Measurements from ENCODE around the gene ADORA1.

The ADORA1 gene

DNA sequence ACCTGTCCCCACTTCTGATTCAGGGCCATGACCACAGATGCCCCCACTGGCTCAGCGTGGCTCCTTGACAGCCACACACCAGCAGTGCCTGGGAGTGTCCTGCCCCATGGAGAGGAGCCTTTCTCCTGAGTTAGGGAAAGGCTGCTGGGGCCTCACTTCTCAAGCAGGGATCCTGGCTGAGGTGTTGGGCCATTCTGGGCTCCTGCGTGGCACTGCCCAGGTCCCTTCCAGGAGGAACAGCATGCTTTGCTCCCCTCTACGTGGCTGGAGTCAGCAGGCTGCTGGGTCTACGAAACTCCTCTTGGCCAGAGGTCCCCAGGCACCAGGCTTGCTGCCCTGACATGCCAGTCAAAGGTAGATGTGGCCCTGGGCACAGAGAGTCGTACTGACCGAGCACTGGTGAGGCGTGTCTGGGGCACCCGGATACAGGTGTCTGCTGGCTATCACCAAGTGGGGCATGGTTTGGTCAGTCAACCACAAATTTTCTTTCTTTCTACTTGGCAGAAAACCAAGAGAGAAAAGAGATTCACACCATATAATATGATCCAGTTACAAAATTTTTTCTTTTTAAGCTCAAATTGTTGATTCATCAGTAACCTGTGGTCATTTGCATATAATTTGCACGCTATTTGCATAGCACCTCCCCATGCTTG is 4.1 kb downstream of the ADORA1 start:
- no peak overlapping the region for H3K4me3 ChIP-seq (ENCODE audit: low read depth, low read length, poor library complexity, severe bottlenecking)
- no peak overlapping the region for H3K9ac ChIP-seq (ENCODE audit: low read length)
- H3K79me2 ChIP-seq (ENCODE audit: insufficient read depth, low read length): no peaks in the 10 kb centered on the region
- TF ChIP-seq, protein P1, sequence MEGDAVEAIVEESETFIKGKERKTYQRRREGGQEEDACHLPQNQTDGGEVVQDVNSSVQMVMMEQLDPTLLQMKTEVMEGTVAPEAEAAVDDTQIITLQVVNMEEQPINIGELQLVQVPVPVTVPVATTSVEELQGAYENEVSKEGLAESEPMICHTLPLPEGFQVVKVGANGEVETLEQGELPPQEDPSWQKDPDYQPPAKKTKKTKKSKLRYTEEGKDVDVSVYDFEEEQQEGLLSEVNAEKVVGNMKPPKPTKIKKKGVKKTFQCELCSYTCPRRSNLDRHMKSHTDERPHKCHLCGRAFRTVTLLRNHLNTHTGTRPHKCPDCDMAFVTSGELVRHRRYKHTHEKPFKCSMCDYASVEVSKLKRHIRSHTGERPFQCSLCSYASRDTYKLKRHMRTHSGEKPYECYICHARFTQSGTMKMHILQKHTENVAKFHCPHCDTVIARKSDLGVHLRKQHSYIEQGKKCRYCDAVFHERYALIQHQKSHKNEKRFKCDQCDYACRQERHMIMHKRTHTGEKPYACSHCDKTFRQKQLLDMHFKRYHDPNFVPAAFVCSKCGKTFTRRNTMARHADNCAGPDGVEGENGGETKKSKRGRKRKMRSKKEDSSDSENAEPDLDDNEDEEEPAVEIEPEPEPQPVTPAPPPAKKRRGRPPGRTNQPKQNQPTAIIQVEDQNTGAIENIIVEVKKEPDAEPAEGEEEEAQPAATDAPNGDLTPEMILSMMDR (IDR thresholded peaks at IDR 0.05; ENCODE audit: low read length): no peak
- no peak for TF ChIP-seq EZH2 (IDR thresholded peaks at IDR 0.05; ENCODE audit: borderline replicate concordance, low read length)
- no peak overlapping the region for H3K4me2 ChIP-seq (ENCODE audit: low read length)
- no peaks in the 10 kb centered on the region for H3K36me3 ChIP-seq (ENCODE audit: insufficient read depth, low read length)
- peaks cover 3% of the 10 kb centered on the region; the same call in 1 of the 2 replicates for H3K27me3 ChIP-seq (ENCODE audit: insufficient read depth, low read length)
- H4K20me1 ChIP-seq (ENCODE audit: insufficient read depth, low read length): no peaks in the 10 kb centered on the region
- H3K27ac ChIP-seq (ENCODE audit: low read depth, low read length, poor library complexity, severe bottlenecking): no peak overlapping the region
- H3K9me2 ChIP-seq (ENCODE audit: low read depth, low read length): no peaks in the 10 kb centered on the region
- H2AFZ ChIP-seq (ENCODE audit: low read length): no peak overlapping the region
- H3K4me1 ChIP-seq (ENCODE audit: insufficient read depth, low read length, severe bottlenecking): no peaks in the 10 kb centered on the region
- no peaks in the 10 kb centered on the region for H3K9me3 ChIP-seq (ENCODE audit: low read length)
- H3F3A ChIP-seq (ENCODE audit: insufficient read depth, low read length): no peaks in the 10 kb centered on the region

DNA sequence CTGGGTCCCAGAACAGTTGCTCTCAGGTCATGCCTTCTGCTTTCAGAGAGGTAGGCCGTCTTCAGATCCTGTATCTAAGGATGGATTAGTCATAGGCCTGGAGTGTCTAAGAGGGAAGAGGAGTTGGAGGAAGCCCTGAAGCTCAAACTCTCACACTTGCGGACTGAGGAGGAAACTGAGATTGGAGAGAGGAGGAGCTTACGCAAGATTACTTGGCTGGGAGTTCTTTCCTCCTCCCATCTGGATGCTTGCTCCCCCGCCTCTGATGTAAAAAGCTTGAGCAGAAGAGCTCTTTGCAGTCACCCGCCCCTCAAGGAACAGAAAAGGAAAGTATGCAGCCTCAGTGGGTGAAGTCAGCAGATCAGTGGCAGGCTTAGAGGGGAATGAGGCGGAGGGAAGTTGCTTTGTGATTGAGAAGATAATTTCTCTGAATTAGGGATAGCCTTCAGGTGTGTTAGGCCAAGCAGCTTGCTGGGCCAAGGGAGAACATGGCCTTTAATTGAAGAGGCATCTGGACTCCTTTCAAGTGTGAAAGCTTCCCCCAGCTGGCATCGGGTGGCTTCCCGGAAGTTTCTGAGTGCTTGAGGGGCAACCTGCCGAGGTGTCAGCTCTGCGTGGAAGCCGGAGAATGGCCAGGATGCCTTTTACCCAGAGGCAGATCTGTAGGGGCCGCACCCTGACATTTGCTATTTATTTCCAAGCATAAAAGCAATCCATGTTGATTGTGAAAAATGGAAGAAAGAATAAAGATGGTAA is 6.6 kb downstream of the ADORA1 start:
- no peaks in the 10 kb centered on the region for H4K20me1 ChIP-seq (ENCODE audit: insufficient read depth, low read length)
- H3K79me2 ChIP-seq (ENCODE audit: insufficient read depth, low read length): no peaks in the 10 kb centered on the region
- no peaks in the 10 kb centered on the region for H3K4me1 ChIP-seq (ENCODE audit: insufficient read depth, low read length, severe bottlenecking)
- no peak for TF ChIP-seq EZH2 (IDR thresholded peaks at IDR 0.05; ENCODE audit: borderline replicate concordance, low read length)
- TF ChIP-seq, protein P1 (IDR thresholded peaks at IDR 0.05; ENCODE audit: low read length): no peak
- no peaks in the 10 kb centered on the region for H3K9me2 ChIP-seq (ENCODE audit: low read depth, low read length)
- no peak overlapping the region for H3K27ac ChIP-seq (ENCODE audit: low read depth, low read length, poor library complexity, severe bottlenecking)
- no peaks in the 10 kb centered on the region for H3K36me3 ChIP-seq (ENCODE audit: insufficient read depth, low read length)
- no peak overlapping the region for H3K4me2 ChIP-seq (ENCODE audit: low read length)
- no peaks in the 10 kb centered on the region for H3F3A ChIP-seq (ENCODE audit: insufficient read depth, low read length)
- H2AFZ ChIP-seq (ENCODE audit: low read length): no peak overlapping the region
- H3K4me3 ChIP-seq (ENCODE audit: low read depth, low read length, poor library complexity, severe bottlenecking): no peak overlapping the region
- no peaks in the 10 kb centered on the region for H3K9me3 ChIP-seq (ENCODE audit: low read length)
- peaks cover 3% of the 10 kb centered on the region; the same call in 1 of the 2 replicates for H3K27me3 ChIP-seq (ENCODE audit: insufficient read depth, low read length)
- no peak overlapping the region for H3K9ac ChIP-seq (ENCODE audit: low read length)

DNA sequence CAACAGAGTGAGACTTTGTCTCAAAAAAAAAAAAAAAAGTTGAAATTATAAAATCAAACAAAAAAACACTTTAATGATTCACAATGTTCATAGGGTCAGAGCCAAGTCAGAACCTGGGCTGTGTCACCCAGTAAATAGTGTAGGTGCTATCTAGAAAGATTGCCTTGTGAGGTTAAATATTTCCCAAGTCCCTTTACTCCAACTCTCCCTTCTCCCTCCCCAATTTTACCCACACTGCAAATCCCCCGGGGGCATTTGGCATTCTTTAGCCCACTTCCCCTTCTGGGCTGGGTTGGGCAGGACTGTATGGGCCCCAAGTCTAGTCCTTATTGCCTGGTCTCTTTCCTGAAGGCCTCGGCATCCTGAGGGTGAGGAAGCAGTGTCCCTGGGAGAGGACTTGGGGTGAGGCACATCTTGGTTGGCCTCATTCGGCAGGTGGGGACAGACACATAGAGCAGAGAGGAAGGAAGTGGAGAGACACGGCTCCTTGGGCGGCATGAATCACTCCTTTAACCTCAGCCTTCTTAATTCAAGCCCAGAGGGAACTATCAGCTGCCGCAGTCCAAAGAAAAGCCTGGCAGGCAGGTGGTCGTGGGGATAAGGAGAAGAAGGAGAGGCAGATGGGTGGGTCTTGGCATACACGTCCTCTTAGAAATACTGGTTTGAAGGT is 8.2 kb downstream of the ADORA1 start:
- Histone ChIP-seq H3K4me1 (ENCODE audit: insufficient read depth, low read length, severe bottlenecking) (no peaks in the 10 kb centered on the region), H4K20me1 (ENCODE audit: insufficient read depth, low read length) (no peaks in the 10 kb centered on the region), H3K4me2 (ENCODE audit: low read length) (no peak overlapping the region), H3K4me3 (ENCODE audit: low read depth, low read length, poor library complexity, severe bottlenecking) (no peak overlapping the region), H3K27ac (ENCODE audit: low read depth, low read length, poor library complexity, severe bottlenecking) (no peak overlapping the region), H3K79me2 (ENCODE audit: insufficient read depth, low read length) (no peaks in the 10 kb centered on the region), H2AFZ (ENCODE audit: low read length) (no peak overlapping the region), H3F3A (ENCODE audit: insufficient read depth, low read length) (no peaks in the 10 kb centered on the region), H3K9me3 (ENCODE audit: low read length) (no peaks in the 10 kb centered on the region), H3K27me3 (ENCODE audit: insufficient read depth, low read length) (peaks cover 3% of the 10 kb centered on the region; the same call in 1 of the 2 replicates), H3K9me2 (ENCODE audit: low read depth, low read length) (no peaks in the 10 kb centered on the region), H3K9ac (ENCODE audit: low read length) (no peak overlapping the region), H3K36me3 (ENCODE audit: insufficient read depth, low read length) (no peaks in the 10 kb centered on the region)
- TF ChIP-seq, protein P1 (IDR thresholded peaks at IDR 0.05; ENCODE audit: low read length): no peak
- TF ChIP-seq EZH2 (IDR thresholded peaks at IDR 0.05; ENCODE audit: borderline replicate concordance, low read length): no peak

All from OCI-LY1 (cell line).